Mesendoderm (in vitro differentiated cells): Measurements from ENCODE around the gene KDM4B.

Experiments used
- DNase-seq: peaks from one replicate; pipeline ENCODE4 v3.0.0; 2013
- H2AK5ac ChIP-seq: 2 replicates; pipeline ENCODE4 v1.6.1; 2013; ENCODE audit warnings: low read length, inconsistent platforms
- H2BK120ac ChIP-seq: 2 replicates; pipeline ENCODE4 v1.6.1; 2013; ENCODE audit warnings: low read depth, mild to moderate bottlenecking, low read length, moderate library complexity, mixed read lengths
- H2BK15ac ChIP-seq: replicated peaks from 2 replicates; pipeline ENCODE4 v1.6.1; 2013; ENCODE audit warnings: low read depth, mild to moderate bottlenecking, moderate library complexity
- H2BK5ac ChIP-seq: 2 replicates; pipeline ENCODE4 v1.6.1; 2013; ENCODE audit warnings: low read length, inconsistent platforms
- H3K18ac ChIP-seq: 2 replicates; pipeline ENCODE4 v1.6.1; 2013; ENCODE audit warnings: mild to moderate bottlenecking, low read length, mixed read lengths
- H3K23ac ChIP-seq: one replicate; pipeline ENCODE4 v1.6.1; 2013; ENCODE audit warnings: low read length
- H3K27ac ChIP-seq: 2 replicates; pipeline ENCODE4 v1.5.1; 2013; ENCODE audit warnings: low read depth, mild to moderate bottlenecking, inconsistent platforms, low read length, moderate library complexity
- H3K27me3 ChIP-seq: 2 replicates; pipeline ENCODE4 v1.6.1; 2013; ENCODE audit warnings: low read length, control low read depth, mild to moderate bottlenecking, inconsistent platforms; ENCODE audit not compliant: insufficient read depth, poor library complexity
- H3K36me3 ChIP-seq: 2 replicates; pipeline ENCODE4 v1.6.1; 2013; ENCODE audit warnings: low read length, inconsistent platforms; ENCODE audit not compliant: control insufficient read depth, insufficient read depth
- H3K4ac ChIP-seq: one replicate; pipeline ENCODE4 v1.6.1; 2013; ENCODE audit warnings: low read depth, mild to moderate bottlenecking, low read length, moderate library complexity
- H3K4me1 ChIP-seq: 2 replicates; pipeline ENCODE4 v1.6.1; 2013; ENCODE audit warnings: low read depth, low read length, inconsistent platforms; ENCODE audit not compliant: control insufficient read depth
- H3K4me2 ChIP-seq: 2 replicates; pipeline ENCODE4 v1.6.1; 2013; ENCODE audit warnings: low read length
- H3K4me3 ChIP-seq: 2 replicates; pipeline ENCODE4 v1.5.1; 2013; ENCODE audit warnings: mild to moderate bottlenecking, low read length
- H3K56ac ChIP-seq: one replicate; pipeline ENCODE4 v1.6.1; 2013; ENCODE audit warnings: low read length
- H3K79me1 ChIP-seq: 2 replicates; pipeline ENCODE4 v1.6.1; 2013; ENCODE audit warnings: low read length, inconsistent platforms
- H3K79me2 ChIP-seq: 2 replicates; pipeline ENCODE4 v1.6.1; 2013; ENCODE audit warnings: mild to moderate bottlenecking, low read length; ENCODE audit not compliant: control insufficient read depth, insufficient read depth
- H3K9ac ChIP-seq: 2 replicates; pipeline ENCODE4 v1.6.1; 2013; ENCODE audit warnings: low read length, inconsistent platforms
- H4K5ac ChIP-seq: one replicate; pipeline ENCODE4 v1.6.1; 2013; ENCODE audit warnings: low read length
- H4K8ac ChIP-seq: one replicate; pipeline ENCODE4 v1.6.1; 2013; ENCODE audit warnings: low read depth, mild to moderate bottlenecking, control low read depth, low read length, moderate library complexity
- WGBS: extraction: QIAGEN DNeasy Blood & Tissue Kit; methylation state at CpG from one replicate; pipeline ENCODE4 v1.1.7; 2013; ENCODE audit warnings: low lambda C conversion rate, missing lambda C conversion rate; ENCODE audit not compliant: insufficient coverage; ENCODE audit errors: extremely low coverage; 5-methylcytosine and 5-hydroxymethylcytosine counted together

The KDM4B gene

GRCh38 chr19:5018224-5019015 lies 49.5 kb downstream of the KDM4B start:
- Histone ChIP-seq H3K18ac (no peak overlapping the region), H3K79me1 (peaks cover 10% of the 10 kb centered on the region), H3K4ac (no peak overlapping the region), H2BK120ac (no peak overlapping the region), H4K5ac (no peak overlapping the region), H3K23ac (no peak overlapping the region), H3K36me3 (no peaks in the 10 kb centered on the region), H3K56ac (no peak overlapping the region), H3K27me3 (no peaks in the 10 kb centered on the region), H2AK5ac (no peak overlapping the region), H3K79me2 (no peaks in the 10 kb centered on the region), H3K4me3 (no peak overlapping the region), H3K9ac (no peak overlapping the region), H3K4me1 (no peaks in the 10 kb centered on the region), H2BK15ac (no peak overlapping the region), H4K8ac (no peak overlapping the region), H3K27ac (no peak overlapping the region), H2BK5ac (no peak overlapping the region), H3K4me2 (no peak overlapping the region)
- no peak for DNase-seq
- no CpG with 5 or more reads among the region's 16 CpGs for WGBS

DNA sequence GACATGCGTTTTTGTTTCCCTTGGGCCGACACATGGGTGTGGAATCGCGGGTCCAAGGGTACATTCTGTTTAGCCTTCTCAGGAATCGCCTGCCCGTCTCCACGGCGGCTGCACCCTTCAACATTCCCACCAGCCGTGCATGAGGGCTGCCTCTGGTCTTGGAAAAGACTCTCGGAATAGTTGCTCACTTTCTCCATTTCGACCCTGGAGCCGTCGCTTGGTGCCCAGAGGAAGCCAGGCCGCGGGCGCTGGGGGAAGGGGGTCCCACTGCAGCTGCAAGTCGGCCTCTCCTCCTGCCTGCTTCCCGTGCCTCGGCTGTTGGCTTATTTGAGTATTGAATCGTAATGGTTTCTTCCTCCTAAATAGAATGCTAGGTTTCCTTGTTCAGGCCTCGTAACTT lies 51.5 kb downstream of the KDM4B start:
- no peaks in the 10 kb centered on the region for H3K36me3 ChIP-seq
- H3K18ac ChIP-seq: no peak overlapping the region
- no peak overlapping the region for H2AK5ac ChIP-seq
- H3K4me1 ChIP-seq: no peaks in the 10 kb centered on the region
- H2BK5ac ChIP-seq: no peak overlapping the region
- no peaks in the 10 kb centered on the region for H3K79me2 ChIP-seq
- H3K4me2 ChIP-seq: no peak overlapping the region
- no peak overlapping the region for H3K23ac ChIP-seq
- H3K79me1 ChIP-seq: peaks cover 10% of the 10 kb centered on the region
- no peak overlapping the region for H3K56ac ChIP-seq
- no peak for DNase-seq
- H3K27me3 ChIP-seq: no peaks in the 10 kb centered on the region
- no peak overlapping the region for H3K9ac ChIP-seq
- no peak overlapping the region for H4K8ac ChIP-seq
- WGBS: no CpG with 5 or more reads among the region's 21 CpGs
- H3K4ac ChIP-seq: no peak overlapping the region
- H4K5ac ChIP-seq: no peak overlapping the region
- H2BK15ac ChIP-seq: no peak overlapping the region
- H3K4me3 ChIP-seq: no peak overlapping the region
- H3K27ac ChIP-seq: no peak overlapping the region
- no peak overlapping the region for H2BK120ac ChIP-seq

- H2BK5ac ChIP-seq: no peak overlapping the region
- H3K27me3 ChIP-seq: no peaks in the 10 kb centered on the region
- no peak overlapping the region for H3K4me3 ChIP-seq
- H3K56ac ChIP-seq: no peak overlapping the region
- no peak overlapping the region for H2BK120ac ChIP-seq
- no peak overlapping the region for H3K4me2 ChIP-seq
- H3K4ac ChIP-seq: no peak overlapping the region
- no peaks in the 10 kb centered on the region for H3K36me3 ChIP-seq
- no peaks in the 10 kb centered on the region for H3K79me2 ChIP-seq
- H3K79me1 ChIP-seq: peaks cover 10% of the 10 kb centered on the region
- no peak for DNase-seq
- no peak overlapping the region for H3K9ac ChIP-seq
- no peak overlapping the region for H2AK5ac ChIP-seq
- no peak overlapping the region for H4K5ac ChIP-seq
- H3K4me1 ChIP-seq: no peaks in the 10 kb centered on the region
- H2BK15ac ChIP-seq: no peak overlapping the region
- no peak overlapping the region for H3K23ac ChIP-seq
- H3K18ac ChIP-seq: no peak overlapping the region
- H3K27ac ChIP-seq: no peak overlapping the region
- no peak overlapping the region for H4K8ac ChIP-seq
- no CpG with 5 or more reads among the region's 5 CpGs for WGBS
Measured at GRCh38 chr19:5021046-5021445, 52.1 kb downstream of the KDM4B start.

DNA sequence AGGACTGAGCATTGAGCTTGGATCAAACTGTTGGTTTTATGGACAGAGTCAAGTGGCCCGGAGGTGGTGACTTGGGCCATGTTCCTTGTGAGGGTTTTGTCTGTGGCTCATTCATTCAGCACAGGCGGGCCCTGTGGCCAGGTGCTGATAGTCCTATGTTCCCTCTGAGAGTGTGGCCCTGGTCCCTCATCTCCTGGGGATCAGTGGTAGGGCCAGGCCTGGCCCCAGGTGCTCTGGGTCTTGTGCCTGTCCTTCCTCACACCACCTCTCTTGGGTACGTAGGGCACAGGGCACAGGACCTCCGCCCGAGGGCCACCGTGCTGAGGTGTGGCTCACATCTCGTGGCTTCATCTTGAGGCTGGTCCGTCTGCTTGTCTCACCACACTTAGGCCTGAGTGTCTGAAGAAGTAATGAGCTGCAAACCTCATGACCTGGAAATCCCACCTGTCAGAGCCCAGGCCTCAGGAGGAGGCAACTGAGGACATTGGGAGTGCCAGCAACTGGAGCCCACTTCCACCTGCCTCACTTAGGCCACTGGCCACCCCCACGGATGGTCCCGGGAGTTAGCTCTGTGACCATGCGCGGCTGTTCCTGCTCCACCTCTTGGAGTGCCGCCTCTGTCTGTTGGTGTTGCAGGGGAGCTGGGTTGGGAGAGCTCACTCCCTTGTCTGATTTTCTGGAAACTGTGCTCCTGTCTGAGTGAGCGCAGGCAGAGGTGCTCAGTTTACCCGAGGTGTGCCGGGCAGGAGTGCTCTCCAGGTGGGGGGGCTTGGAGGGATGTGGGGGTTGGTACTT lies 53.4 kb downstream of the KDM4B start:
- Histone ChIP-seq H3K27ac (no peak overlapping the region), H3K79me1 (peaks cover 10% of the 10 kb centered on the region), H3K27me3 (no peaks in the 10 kb centered on the region), H2AK5ac (no peak overlapping the region), H3K56ac (no peak overlapping the region), H3K9ac (no peak overlapping the region), H2BK5ac (no peak overlapping the region), H4K5ac (no peak overlapping the region), H3K4me1 (no peaks in the 10 kb centered on the region), H3K36me3 (no peaks in the 10 kb centered on the region), H2BK15ac (no peak overlapping the region), H3K4me2 (no peak overlapping the region), H2BK120ac (no peak overlapping the region), H4K8ac (no peak overlapping the region), H3K79me2 (no peaks in the 10 kb centered on the region), H3K4ac (no peak overlapping the region), H3K18ac (no peak overlapping the region), H3K4me3 (no peak overlapping the region), H3K23ac (no peak overlapping the region)
- DNase-seq: no peak
- no CpG with 5 or more reads among the region's 16 CpGs for WGBS

DNA sequence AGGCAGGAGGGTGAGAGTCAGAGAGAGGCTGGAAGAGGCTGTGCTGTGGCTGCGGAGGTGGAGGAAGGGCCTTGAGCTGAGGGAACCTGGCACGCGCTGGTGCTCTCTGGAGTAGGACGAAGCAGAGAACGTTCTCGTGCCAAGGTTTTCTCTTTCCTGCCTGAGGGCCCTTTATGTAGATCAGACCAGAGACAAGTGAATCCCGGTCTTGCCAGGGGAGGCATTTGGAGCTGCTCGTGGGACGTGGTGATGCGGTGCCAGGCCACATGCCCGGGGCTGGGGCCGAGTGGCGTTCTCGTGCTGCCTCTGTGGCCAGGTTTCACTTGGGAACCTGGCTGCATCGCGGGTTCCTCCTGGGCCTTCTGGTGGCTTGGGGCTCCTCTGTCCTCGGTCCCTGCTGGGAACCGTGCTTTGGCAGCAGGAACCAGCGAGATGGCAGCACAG lies 54.2 kb downstream of the KDM4B start:
- no peak overlapping the region for H3K4ac ChIP-seq
- H2BK5ac ChIP-seq: no peak overlapping the region
- no peak overlapping the region for H3K4me2 ChIP-seq
- H3K4me1 ChIP-seq: no peaks in the 10 kb centered on the region
- no peak overlapping the region for H3K18ac ChIP-seq
- H3K27me3 ChIP-seq: no peaks in the 10 kb centered on the region
- no peak overlapping the region for H3K23ac ChIP-seq
- H3K9ac ChIP-seq: no peak overlapping the region
- H3K36me3 ChIP-seq: no peaks in the 10 kb centered on the region
- H3K79me2 ChIP-seq: no peaks in the 10 kb centered on the region
- H2BK120ac ChIP-seq: no peak overlapping the region
- no peak overlapping the region for H3K56ac ChIP-seq
- no peak overlapping the region for H2BK15ac ChIP-seq
- H3K4me3 ChIP-seq: no peak overlapping the region
- H2AK5ac ChIP-seq: no peak overlapping the region
- no peak for DNase-seq
- H4K8ac ChIP-seq: no peak overlapping the region
- WGBS: no CpG with 5 or more reads among the region's 19 CpGs
- H3K27ac ChIP-seq: no peak overlapping the region
- H4K5ac ChIP-seq: no peak overlapping the region
- peaks cover 10% of the 10 kb centered on the region for H3K79me1 ChIP-seq
